Endothelial cell of umbilical vein (primary cell): ENCODE measurements around the gene SIRPD.

Source experiments
- CTCF ChIP-seq, 2 donors: IDR thresholded peaks; 1 replicate in 1 of 2; 2 replicates in 1 of 2; pipeline ENCODE4 v1.5.1; 2011; ENCODE audit warnings: low read length in 2 of 2, mild to moderate bottlenecking in 2 of 2, moderate library complexity in 2 of 2, control low read depth in 1 of 2, inconsistent platforms in 1 of 2, low read depth in 1 of 2; ENCODE audit not compliant: insufficient read depth in 1 of 2; ENCODE audit errors: extremely low read depth in 1 of 2
- EZH2 ChIP-seq: IDR thresholded peaks from 2 replicates; pipeline ENCODE4 v1.6.1; 2012; ENCODE audit warnings: borderline replicate concordance, low read depth, mild to moderate bottlenecking, moderate library complexity, low read length, inconsistent platforms; ENCODE audit not compliant: severe bottlenecking
- FOS ChIP-seq: IDR thresholded peaks from 2 replicates; pipeline ENCODE4 v1.6.1; 2011; ENCODE audit warnings: mild to moderate bottlenecking, low read length, moderate library complexity, borderline replicate concordance; ENCODE audit not compliant: insufficient read depth
- GATA2 ChIP-seq: IDR thresholded peaks from 2 replicates; pipeline ENCODE4 v1.7.0; 2011; ENCODE audit warnings: low read depth, mild to moderate bottlenecking, moderate library complexity, mixed read lengths, low read length; ENCODE audit not compliant: insufficient read length, insufficient read depth
- MYC ChIP-seq: IDR thresholded peaks from one replicate; pipeline ENCODE4 v1.6.1; 2011; ENCODE audit warnings: mild to moderate bottlenecking, low read depth, low read length
- POLR2A ChIP-seq: IDR thresholded peaks from 2 replicates; pipeline ENCODE4 v1.6.1; 2012; ENCODE audit warnings: low read depth, mild to moderate bottlenecking, control low read depth, low read length
- POLR2AphosphoS5 ChIP-seq: IDR thresholded peaks from 2 replicates; pipeline ENCODE4 v1.6.1; 2012; ENCODE audit warnings: low read depth, mild to moderate bottlenecking, control low read depth, low read length, moderate library complexity; ENCODE audit not compliant: insufficient read depth
- TF ChIP-seq, protein P1 (sequence below): IDR thresholded peaks from 2 replicates; pipeline ENCODE4 v1.6.1; 2011; ENCODE audit not compliant: insufficient read depth, insufficient read length

- no peak for TF ChIP-seq CTCF (IDR thresholded peaks at IDR 0.05; ENCODE audit: extremely low read depth in 1 of 2, insufficient read depth in 1 of 2, low read depth in 1 of 2, low read length in 2 of 2)
- TF ChIP-seq, protein P1, sequence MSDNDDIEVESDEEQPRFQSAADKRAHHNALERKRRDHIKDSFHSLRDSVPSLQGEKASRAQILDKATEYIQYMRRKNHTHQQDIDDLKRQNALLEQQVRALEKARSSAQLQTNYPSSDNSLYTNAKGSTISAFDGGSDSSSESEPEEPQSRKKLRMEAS = no peak
- TF ChIP-seq FOS = no peak
- TF ChIP-seq EZH2 = no peak
- TF ChIP-seq POLR2AphosphoS5 = no peak
- TF ChIP-seq POLR2A = no peak
- no peak for TF ChIP-seq MYC
- no peak for TF ChIP-seq GATA2
Observed at GRCh38 chr20:1557605-1558004, at the start of gene SIRPD.
